WTC11 (cell line): ENCODE results near the gene TMEM18. TPM values are rescaled to one million over a fixed set of nuclear protein-coding genes. Genes with fewer than 3 reads are reported as not detected.

Experiments
- ATAC-seq: fragments of 200-7000 bp; cut with Tn5 transposase; 2 replicates; pipeline ENCODE4 v1.10.0; 2021; ENCODE audit warnings: mild to moderate bottlenecking, moderate library complexity
- CTCF ChIA-PET: fragments of 300-600 bp; sonication (Branson Sonifier 250); formaldehyde crosslinking; loops from one replicate; lab custom pipeline; 2021; ENCODE audit warnings: antibody characterized with exemption; lab: Charles Lee
- POLR2A ChIA-PET: fragments of 350-600 bp; sonication (Branson Sonifier 250); formaldehyde crosslinking; loops from one replicate; lab custom pipeline; 2021; ENCODE audit warnings: antibody characterized with exemption; lab: Charles Lee
- DNase-seq: peaks from one replicate; pipeline ENCODE4 v3.0.0; 2021; ENCODE audit warnings: low spot score
- H3K27ac Mint-ChIP-seq: 2 replicates; pipeline ENCODE4 v1.8.0; 2021; ENCODE audit warnings: mixed read lengths
- H3K27me3 Mint-ChIP-seq: 2 replicates; pipeline ENCODE4 v1.8.0; 2021; ENCODE audit warnings: low read depth, mild to moderate bottlenecking, moderate library complexity, mixed read lengths
- H3K36me3 Mint-ChIP-seq: 2 replicates; pipeline ENCODE4 v1.8.0; 2021; ENCODE audit warnings: mixed read lengths
- H3K4me1 Mint-ChIP-seq: 2 replicates; pipeline ENCODE4 v1.8.0; 2022; ENCODE audit warnings: mixed read lengths
- H3K4me3 Mint-ChIP-seq: 2 replicates; pipeline ENCODE4 v1.8.0; 2021; ENCODE audit warnings: mild to moderate bottlenecking, moderate library complexity, mixed read lengths
- H3K9me3 Mint-ChIP-seq: 2 replicates; pipeline ENCODE4 v1.8.0; 2021; ENCODE audit warnings: mixed read lengths
- EMX1 ChIP-seq: fragments of 250-450 bp; sonication (Bioruptor Pico); IDR thresholded peaks from 2 replicates; pipeline ENCODE4 v1.8.0; 2021; ENCODE audit warnings: mild to moderate bottlenecking
- FOXP1 ChIP-seq: sonication (generic); formaldehyde crosslinking; IDR thresholded peaks from 2 replicates; pipeline ENCODE4 v1.8.0; 2022; ENCODE audit warnings: missing genetic modification reagents, mild to moderate bottlenecking, moderate library complexity, borderline replicate concordance
- GABPB1 ChIP-seq: sonication (generic); formaldehyde crosslinking; IDR thresholded peaks from 2 replicates; pipeline ENCODE4 v1.8.1; 2023; ENCODE audit warnings: mild to moderate bottlenecking, missing genetic modification reagents
- KAT7 ChIP-seq: sonication (generic); formaldehyde crosslinking; IDR thresholded peaks from 2 replicates; pipeline ENCODE4 v1.8.1; 2023; ENCODE audit warnings: missing genetic modification reagents, mild to moderate bottlenecking, borderline replicate concordance
- OVOL2 ChIP-seq: fragments of 250-450 bp; sonication (Bioruptor Pico); IDR thresholded peaks from 2 replicates; pipeline ENCODE4 v1.9.0; 2021; ENCODE audit warnings: mild to moderate bottlenecking, borderline replicate concordance
- RORB ChIP-seq: fragments of 250-450 bp; sonication (Bioruptor Pico); IDR thresholded peaks from 2 replicates; pipeline ENCODE4 v1.9.0; 2021; ENCODE audit warnings: mild to moderate bottlenecking
- TEAD1 ChIP-seq: sonication (generic); formaldehyde crosslinking; IDR thresholded peaks from 2 replicates; pipeline ENCODE4 v1.8.0; 2022; ENCODE audit warnings: mild to moderate bottlenecking, missing genetic modification reagents
- TEAD4 ChIP-seq: sonication (generic); formaldehyde crosslinking; IDR thresholded peaks from 2 replicates; pipeline ENCODE4 v1.8.0; 2022; ENCODE audit warnings: mild to moderate bottlenecking, missing genetic modification reagents
- total RNA-seq: library from RNA; stranded (reverse); gene quantifications from 3 replicates; pipeline ENCODE4 v1.2.3, GENCODE V29; 2021
- TF ChIP-seq, protein P1 (sequence below): sonication (generic); formaldehyde crosslinking; conservative IDR thresholded peaks from 2 replicates; pipeline ENCODE4 v1.8.1; 2022; ENCODE audit warnings: mild to moderate bottlenecking, missing genetic modification reagents
- TF ChIP-seq, protein P2 (sequence below): fragments of 250-450 bp; sonication (Bioruptor Pico); conservative IDR thresholded peaks from 2 replicates; pipeline ENCODE4 v1.9.0; 2021; ENCODE audit warnings: mild to moderate bottlenecking
- TF ChIP-seq, protein P3 (sequence below): fragments of 250-450 bp; sonication (Bioruptor Pico); IDR thresholded peaks from 2 replicates; pipeline ENCODE4 v1.9.0; 2021; ENCODE audit warnings: mild to moderate bottlenecking
- TF ChIP-seq, protein P4 (sequence below): sonication (generic); formaldehyde crosslinking; IDR thresholded peaks from 2 replicates; pipeline ENCODE4 v1.8.1; 2023; ENCODE audit warnings: mild to moderate bottlenecking, missing genetic modification reagents
- TF ChIP-seq, protein P5 (sequence below): sonication (generic); formaldehyde crosslinking; conservative IDR thresholded peaks from 2 replicates; pipeline ENCODE4 v1.8.1; 2023; ENCODE audit warnings: mild to moderate bottlenecking, low read depth, missing genetic modification reagents, moderate library complexity
- TF ChIP-seq, protein P6 (sequence below): sonication (generic); formaldehyde crosslinking; IDR thresholded peaks from 2 replicates; pipeline ENCODE4 v1.8.0; 2023; ENCODE audit warnings: mild to moderate bottlenecking, missing genetic modification reagents
- TF ChIP-seq, protein P7 (sequence below): sonication (generic); formaldehyde crosslinking; IDR thresholded peaks from 2 replicates; pipeline ENCODE4 v1.8.1; 2022; ENCODE audit warnings: low read depth, mild to moderate bottlenecking, moderate library complexity, missing genetic modification reagents, borderline replicate concordance
- TF ChIP-seq, protein P8 (sequence below): sonication (generic); formaldehyde crosslinking; IDR thresholded peaks from 2 replicates; pipeline ENCODE4 v1.8.0; 2022; ENCODE audit warnings: missing genetic modification reagents

The TMEM18 gene
- total RNA-seq, 1 experiment from 2014 or later: 24.0 TPM

DNA sequence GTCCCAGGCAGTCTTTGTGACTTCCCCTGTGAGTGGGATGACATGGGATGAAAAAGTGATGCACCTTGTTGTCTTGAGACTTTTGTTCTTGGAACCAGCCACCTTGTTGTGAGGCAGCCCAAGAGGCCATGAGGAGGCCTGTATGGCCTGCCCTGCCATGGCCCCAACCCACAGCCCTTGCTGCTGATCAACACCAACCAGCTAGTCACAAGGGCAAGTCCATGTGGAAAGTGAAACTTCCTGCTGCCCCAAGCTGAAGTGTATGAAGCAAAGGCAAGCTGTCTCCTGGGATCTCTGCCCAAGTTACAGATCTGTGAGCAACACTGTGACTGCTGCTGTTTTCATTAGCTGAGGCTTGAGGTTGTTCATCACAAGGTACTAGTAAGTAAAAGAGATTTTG is 21.6 kb downstream of the TMEM18 start:
- DNase-seq (no peak), ATAC-seq (no peak)
- Mint-ChIP-seq H3K4me3 (no peak overlapping the region), H3K27me3 (peaks cover 8% of the 10 kb centered on the region; the same call in 1 of the 2 replicates), H3K36me3 (no peaks in the 10 kb centered on the region), H3K9me3 (no peaks in the 10 kb centered on the region), H3K27ac (no peak overlapping the region), H3K4me1 (no peaks in the 10 kb centered on the region)
- TF ChIP-seq, protein P1, sequence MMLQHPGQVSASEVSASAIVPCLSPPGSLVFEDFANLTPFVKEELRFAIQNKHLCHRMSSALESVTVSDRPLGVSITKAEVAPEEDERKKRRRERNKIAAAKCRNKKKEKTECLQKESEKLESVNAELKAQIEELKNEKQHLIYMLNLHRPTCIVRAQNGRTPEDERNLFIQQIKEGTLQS (CRISPR knock-in tag): no peak
- TF ChIP-seq, protein P2, sequence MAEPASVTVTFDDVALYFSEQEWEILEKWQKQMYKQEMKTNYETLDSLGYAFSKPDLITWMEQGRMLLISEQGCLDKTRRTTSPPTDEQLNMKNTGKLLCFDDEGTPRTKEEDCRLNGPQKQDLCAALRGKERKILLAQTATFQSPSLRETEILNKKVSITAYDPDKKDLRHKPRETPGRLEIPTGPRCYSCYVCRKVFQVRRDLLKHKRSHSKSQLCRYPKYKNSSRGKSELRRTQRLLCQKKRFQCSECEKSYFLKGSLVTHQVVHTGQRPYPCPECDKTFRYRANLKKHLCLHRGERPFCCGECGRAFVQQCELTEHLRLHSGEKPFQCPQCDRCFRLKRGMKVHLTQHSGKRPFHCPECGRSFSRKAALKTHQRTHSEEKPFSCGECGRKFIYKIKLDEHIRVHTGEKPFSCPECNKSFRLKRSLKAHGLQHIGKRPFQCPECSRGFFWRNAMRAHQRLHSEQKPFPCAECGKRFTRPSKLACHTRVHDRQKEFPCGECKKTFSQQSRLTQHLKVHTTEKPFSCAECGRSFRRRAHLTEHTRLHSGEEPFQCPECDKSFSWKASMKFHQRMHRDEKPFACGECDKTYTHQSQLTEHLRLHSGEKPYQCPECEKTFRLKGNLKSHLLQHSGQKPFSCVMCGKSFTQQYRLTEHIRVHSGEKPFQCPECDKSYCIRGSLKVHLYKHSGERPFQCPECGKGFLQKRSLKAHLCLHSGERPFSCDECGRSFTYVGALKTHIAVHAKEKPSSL (CRISPR knock-in tag): no peak
- TF ChIP-seq KAT7: no peak
- TF ChIP-seq, protein P3, sequence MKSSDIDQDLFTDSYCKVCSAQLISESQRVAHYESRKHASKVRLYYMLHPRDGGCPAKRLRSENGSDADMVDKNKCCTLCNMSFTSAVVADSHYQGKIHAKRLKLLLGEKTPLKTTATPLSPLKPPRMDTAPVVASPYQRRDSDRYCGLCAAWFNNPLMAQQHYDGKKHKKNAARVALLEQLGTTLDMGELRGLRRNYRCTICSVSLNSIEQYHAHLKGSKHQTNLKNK: no peak
- no peak for TF ChIP-seq GABPB1 (CRISPR knock-in tag)
- TF ChIP-seq FOXP1 (CRISPR knock-in tag): no peak
- TF ChIP-seq, protein P4, sequence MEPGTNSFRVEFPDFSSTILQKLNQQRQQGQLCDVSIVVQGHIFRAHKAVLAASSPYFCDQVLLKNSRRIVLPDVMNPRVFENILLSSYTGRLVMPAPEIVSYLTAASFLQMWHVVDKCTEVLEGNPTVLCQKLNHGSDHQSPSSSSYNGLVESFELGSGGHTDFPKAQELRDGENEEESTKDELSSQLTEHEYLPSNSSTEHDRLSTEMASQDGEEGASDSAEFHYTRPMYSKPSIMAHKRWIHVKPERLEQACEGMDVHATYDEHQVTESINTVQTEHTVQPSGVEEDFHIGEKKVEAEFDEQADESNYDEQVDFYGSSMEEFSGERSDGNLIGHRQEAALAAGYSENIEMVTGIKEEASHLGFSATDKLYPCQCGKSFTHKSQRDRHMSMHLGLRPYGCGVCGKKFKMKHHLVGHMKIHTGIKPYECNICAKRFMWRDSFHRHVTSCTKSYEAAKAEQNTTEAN (CRISPR knock-in tag): no peak
- POLR2A ChIA-PET: no interaction called here
- CTCF ChIA-PET: no interaction called here

DNA sequence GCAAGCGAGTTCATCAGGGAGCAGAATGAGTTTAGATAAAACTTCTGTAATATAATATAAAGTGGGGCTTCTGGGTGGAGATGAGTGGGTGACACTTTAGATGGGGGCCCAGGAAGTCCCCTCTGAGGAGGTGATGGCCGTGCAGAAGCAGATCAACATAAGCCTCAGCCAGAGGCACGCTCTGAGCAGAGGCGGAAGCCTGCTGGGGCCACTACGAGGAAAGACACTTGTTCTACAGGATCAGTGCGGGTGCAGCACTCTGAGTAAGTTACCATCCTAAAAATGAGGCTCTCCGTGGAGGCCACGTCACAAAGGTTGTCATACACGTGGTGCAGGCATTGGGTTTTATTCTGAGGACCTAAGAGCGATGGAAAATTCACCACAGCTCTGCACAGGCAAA is 22.3 kb downstream of the TMEM18 start:
- POLR2A ChIA-PET: no interaction called here
- TF ChIP-seq, protein P5, sequence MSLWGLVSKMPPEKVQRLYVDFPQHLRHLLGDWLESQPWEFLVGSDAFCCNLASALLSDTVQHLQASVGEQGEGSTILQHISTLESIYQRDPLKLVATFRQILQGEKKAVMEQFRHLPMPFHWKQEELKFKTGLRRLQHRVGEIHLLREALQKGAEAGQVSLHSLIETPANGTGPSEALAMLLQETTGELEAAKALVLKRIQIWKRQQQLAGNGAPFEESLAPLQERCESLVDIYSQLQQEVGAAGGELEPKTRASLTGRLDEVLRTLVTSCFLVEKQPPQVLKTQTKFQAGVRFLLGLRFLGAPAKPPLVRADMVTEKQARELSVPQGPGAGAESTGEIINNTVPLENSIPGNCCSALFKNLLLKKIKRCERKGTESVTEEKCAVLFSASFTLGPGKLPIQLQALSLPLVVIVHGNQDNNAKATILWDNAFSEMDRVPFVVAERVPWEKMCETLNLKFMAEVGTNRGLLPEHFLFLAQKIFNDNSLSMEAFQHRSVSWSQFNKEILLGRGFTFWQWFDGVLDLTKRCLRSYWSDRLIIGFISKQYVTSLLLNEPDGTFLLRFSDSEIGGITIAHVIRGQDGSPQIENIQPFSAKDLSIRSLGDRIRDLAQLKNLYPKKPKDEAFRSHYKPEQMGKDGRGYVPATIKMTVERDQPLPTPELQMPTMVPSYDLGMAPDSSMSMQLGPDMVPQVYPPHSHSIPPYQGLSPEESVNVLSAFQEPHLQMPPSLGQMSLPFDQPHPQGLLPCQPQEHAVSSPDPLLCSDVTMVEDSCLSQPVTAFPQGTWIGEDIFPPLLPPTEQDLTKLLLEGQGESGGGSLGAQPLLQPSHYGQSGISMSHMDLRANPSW: no peak
- no peak for TF ChIP-seq OVOL2
- TF ChIP-seq, protein P6, sequence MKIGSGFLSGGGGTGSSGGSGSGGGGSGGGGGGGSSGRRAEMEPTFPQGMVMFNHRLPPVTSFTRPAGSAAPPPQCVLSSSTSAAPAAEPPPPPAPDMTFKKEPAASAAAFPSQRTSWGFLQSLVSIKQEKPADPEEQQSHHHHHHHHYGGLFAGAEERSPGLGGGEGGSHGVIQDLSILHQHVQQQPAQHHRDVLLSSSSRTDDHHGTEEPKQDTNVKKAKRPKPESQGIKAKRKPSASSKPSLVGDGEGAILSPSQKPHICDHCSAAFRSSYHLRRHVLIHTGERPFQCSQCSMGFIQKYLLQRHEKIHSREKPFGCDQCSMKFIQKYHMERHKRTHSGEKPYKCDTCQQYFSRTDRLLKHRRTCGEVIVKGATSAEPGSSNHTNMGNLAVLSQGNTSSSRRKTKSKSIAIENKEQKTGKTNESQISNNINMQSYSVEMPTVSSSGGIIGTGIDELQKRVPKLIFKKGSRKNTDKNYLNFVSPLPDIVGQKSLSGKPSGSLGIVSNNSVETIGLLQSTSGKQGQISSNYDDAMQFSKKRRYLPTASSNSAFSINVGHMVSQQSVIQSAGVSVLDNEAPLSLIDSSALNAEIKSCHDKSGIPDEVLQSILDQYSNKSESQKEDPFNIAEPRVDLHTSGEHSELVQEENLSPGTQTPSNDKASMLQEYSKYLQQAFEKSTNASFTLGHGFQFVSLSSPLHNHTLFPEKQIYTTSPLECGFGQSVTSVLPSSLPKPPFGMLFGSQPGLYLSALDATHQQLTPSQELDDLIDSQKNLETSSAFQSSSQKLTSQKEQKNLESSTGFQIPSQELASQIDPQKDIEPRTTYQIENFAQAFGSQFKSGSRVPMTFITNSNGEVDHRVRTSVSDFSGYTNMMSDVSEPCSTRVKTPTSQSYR (CRISPR knock-in tag): no peak
- no peak for TF ChIP-seq TEAD4 (CRISPR knock-in tag)
- TF ChIP-seq, protein P7, sequence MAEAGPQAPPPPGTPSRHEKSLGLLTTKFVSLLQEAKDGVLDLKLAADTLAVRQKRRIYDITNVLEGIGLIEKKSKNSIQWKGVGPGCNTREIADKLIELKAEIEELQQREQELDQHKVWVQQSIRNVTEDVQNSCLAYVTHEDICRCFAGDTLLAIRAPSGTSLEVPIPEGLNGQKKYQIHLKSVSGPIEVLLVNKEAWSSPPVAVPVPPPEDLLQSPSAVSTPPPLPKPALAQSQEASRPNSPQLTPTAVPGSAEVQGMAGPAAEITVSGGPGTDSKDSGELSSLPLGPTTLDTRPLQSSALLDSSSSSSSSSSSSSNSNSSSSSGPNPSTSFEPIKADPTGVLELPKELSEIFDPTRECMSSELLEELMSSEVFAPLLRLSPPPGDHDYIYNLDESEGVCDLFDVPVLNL (CRISPR knock-in tag): no peak
- no peak for TF ChIP-seq RORB (CRISPR knock-in tag)
- no peak for TF ChIP-seq EMX1 (CRISPR knock-in tag)
- TF ChIP-seq, protein P8, sequence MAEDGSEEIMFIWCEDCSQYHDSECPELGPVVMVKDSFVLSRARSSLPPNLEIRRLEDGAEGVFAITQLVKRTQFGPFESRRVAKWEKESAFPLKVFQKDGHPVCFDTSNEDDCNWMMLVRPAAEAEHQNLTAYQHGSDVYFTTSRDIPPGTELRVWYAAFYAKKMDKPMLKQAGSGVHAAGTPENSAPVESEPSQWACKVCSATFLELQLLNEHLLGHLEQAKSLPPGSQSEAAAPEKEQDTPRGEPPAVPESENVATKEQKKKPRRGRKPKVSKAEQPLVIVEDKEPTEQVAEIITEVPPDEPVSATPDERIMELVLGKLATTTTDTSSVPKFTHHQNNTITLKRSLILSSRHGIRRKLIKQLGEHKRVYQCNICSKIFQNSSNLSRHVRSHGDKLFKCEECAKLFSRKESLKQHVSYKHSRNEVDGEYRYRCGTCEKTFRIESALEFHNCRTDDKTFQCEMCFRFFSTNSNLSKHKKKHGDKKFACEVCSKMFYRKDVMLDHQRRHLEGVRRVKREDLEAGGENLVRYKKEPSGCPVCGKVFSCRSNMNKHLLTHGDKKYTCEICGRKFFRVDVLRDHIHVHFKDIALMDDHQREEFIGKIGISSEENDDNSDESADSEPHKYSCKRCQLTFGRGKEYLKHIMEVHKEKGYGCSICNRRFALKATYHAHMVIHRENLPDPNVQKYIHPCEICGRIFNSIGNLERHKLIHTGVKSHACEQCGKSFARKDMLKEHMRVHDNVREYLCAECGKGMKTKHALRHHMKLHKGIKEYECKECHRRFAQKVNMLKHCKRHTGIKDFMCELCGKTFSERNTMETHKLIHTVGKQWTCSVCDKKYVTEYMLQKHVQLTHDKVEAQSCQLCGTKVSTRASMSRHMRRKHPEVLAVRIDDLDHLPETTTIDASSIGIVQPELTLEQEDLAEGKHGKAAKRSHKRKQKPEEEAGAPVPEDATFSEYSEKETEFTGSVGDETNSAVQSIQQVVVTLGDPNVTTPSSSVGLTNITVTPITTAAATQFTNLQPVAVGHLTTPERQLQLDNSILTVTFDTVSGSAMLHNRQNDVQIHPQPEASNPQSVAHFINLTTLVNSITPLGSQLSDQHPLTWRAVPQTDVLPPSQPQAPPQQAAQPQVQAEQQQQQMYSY (CRISPR knock-in tag): no peak
- no peak for TF ChIP-seq TEAD1 (CRISPR knock-in tag)
- TF ChIP-seq, all 79 proteins: peak for 0
- no peaks in the 10 kb centered on the region for H3K9me3 Mint-ChIP-seq
- DNase-seq: no peak
- H3K4me3 Mint-ChIP-seq: no peak overlapping the region
- ATAC-seq: no peak
- CTCF ChIA-PET: no interaction called here
- H3K27me3 Mint-ChIP-seq: peaks cover 8% of the 10 kb centered on the region; the same call in 1 of the 2 replicates
- H3K4me1 Mint-ChIP-seq: no peaks in the 10 kb centered on the region
- no peak overlapping the region for H3K27ac Mint-ChIP-seq
- no peaks in the 10 kb centered on the region for H3K36me3 Mint-ChIP-seq
